GM13977 (cell line): ENCODE measurements around the gene CARD19.

Experiments
- DNase-seq: peaks from one replicate; pipeline ENCODE4 v3.0.0; 2012; ENCODE audit warnings: low spot score
- in situ Hi-C: fragments of 300-500 bp; cut with MboI; formaldehyde crosslinking; loops from one replicate; pipeline ENCODE4 v1.12.0; 2022; ENCODE audit warnings: low sequenced_read_pairs, low pct_unique_long_range_greater_than_20kb, mixed read lengths, inconsistent platforms; ENCODE audit not compliant: unreplicated experiment
- TF ChIP-seq, protein P1 (sequence below): IDR thresholded peaks from 2 replicates; pipeline ENCODE4 v1.5.1; 2012; ENCODE audit warnings: mild to moderate bottlenecking, control low read depth; ENCODE audit not compliant: insufficient read depth; ENCODE audit errors: extremely low read depth, missing control alignments

CARD19 gene, protein sequence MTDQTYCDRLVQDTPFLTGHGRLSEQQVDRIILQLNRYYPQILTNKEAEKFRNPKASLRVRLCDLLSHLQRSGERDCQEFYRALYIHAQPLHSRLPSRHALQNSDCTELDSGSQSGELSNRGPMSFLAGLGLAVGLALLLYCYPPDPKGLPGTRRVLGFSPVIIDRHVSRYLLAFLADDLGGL

DNA sequence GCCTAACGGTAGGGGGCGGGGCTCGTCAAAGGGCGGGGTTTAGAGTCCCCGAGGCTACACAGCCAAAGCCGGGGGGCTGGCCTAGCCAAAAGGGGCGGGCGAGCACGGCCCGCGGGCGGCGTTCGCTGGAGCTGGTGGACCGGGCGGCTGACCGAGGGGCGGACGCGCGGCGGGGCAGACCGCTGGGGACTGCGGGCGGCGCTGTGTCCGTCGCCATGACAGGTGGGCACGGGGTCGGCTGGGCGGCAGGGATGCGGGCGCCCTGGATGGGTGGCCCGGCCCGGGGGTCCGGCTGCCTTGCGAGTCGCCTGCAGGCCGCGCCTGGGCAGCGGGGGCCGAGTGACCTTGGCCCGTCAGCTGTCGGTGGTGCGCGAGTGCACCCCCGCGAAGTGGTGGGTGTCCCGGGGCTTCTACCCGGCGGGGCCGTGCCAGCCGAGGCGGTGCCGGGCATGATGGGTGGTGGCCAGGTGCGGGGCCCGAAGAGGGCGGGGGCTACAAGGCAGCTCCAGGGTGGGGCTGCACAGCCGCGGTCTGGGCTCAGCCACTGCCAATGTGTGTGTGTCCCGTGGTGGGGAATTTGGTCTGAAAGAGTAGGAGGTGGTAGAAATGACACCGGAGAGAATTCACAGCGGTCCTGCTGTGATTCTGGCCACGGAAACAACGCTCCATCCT, at the start of gene CARD19:
CARD19 (plus strand) TSS at position 87 of the 672 bp plus-strand sequence; CDS start at position 216, 129 bp downstream.
- in situ Hi-C loops: no loop called here
- DNase-seq: peak; percentile 50
- TF ChIP-seq, protein P1, sequence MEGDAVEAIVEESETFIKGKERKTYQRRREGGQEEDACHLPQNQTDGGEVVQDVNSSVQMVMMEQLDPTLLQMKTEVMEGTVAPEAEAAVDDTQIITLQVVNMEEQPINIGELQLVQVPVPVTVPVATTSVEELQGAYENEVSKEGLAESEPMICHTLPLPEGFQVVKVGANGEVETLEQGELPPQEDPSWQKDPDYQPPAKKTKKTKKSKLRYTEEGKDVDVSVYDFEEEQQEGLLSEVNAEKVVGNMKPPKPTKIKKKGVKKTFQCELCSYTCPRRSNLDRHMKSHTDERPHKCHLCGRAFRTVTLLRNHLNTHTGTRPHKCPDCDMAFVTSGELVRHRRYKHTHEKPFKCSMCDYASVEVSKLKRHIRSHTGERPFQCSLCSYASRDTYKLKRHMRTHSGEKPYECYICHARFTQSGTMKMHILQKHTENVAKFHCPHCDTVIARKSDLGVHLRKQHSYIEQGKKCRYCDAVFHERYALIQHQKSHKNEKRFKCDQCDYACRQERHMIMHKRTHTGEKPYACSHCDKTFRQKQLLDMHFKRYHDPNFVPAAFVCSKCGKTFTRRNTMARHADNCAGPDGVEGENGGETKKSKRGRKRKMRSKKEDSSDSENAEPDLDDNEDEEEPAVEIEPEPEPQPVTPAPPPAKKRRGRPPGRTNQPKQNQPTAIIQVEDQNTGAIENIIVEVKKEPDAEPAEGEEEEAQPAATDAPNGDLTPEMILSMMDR: no peak

DNA sequence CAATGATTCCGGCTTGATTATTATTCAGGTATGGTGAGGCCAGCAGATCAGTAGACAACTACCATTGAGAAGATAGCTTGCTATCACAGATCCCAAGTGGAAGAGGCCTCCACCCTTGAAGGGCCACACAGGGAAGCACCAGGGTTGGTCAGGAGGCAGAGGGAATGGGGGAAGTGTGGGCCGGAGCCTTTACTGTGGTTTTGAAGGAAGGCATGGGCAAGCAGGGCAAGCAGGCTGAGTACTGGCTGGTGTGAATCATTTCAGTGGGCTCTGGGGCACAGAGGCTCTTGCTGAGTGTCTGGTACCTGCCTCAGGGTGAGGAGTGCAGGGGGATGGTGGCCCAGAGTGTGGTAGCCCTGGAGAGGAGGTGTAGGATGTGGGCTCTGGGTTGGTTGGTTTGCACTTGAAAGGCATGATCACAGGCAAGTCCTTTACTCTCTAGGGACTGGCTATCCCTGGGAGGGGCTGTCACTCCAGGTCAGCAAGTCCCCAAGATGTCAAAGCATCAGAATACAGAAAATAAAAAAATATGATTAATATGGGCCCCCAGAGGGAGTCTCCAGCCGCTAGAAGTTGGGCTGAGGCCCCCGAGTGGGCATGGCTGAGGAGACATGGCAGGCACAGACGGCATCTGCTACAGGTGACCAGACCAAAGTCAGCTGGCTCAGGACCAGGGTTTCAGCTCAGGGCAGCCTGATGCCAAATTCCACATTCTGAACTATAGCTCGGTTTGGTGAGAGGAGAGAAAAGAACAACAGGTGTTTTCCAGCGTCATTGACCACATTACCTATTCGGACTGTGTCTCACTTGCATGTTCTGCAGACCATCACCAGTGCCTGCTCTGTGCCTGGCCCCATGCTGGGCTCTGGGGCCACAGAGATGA, 47.2 kb upstream of the CARD19 start:
- in situ Hi-C loops: no loop called here
- TF ChIP-seq, protein P1: no peak
- DNase-seq: no peak

DNA sequence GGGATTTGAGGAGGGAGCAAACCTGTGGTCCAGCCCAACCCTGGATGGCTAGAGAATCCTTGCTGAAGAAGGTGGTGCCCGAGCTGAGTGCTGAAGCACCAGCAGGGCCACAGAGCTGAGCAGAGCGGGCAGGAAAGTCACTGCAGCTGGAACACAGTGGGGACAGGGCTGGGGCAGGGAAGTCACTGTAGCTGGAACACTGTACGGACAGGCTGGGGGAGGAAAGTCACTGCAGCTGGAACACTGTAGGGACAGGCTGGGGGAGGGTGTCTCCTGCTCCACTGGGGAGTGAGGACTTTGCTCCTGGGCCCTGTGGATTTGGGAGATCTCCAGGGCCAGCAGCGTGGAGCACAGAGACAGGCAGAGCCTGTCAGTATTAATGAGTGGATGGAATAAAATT, 46.5 kb upstream of the CARD19 start:
- in situ Hi-C loops: no loop called here
- TF ChIP-seq, protein P1: no peak
- DNase-seq: no peak

DNA sequence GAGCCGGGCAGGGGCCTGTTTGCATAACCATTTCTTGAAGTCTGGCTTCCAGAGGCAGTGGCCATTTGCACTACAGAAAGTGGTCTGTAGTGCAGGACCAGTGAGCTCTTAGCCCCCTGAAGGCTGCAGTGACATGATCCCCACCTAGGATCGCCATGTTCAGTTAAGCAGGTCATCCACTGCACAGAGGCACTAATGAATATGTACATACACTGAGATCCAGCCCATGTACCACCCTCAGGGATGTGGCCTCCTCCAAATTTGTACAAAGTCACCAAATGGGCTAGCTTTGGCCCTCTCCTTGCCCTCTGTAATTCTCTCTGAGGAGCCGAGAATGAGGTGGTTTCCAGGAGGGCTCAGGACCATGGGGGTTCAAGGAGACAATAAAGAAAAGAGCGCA, 45.8 kb upstream of the CARD19 start:
- in situ Hi-C loops: no loop called here
- TF ChIP-seq, protein P1: no peak
- DNase-seq: no peak

DNA sequence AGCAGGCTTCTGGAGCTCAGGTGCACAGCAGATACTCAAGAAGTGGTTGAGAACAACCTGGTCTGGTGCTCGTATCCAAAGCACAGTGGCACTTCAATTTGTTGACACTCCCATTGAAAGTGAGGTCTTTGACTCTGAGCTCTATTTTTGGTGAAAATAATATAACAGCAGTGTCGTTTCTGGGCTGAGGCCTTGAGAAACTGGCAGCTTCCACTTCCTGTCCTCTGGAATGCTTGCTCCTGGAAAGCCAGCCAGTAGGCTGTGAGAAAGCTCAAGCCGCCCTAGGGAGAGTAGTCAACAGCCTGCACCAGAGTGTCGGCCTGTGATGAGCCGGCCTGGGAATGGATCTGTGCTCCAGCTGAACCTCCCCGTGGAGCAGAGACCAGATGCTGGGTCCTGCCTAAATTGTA, 44.3 kb upstream of the CARD19 start:
- TF ChIP-seq, protein P1: no peak
- in situ Hi-C loops: no loop called here
- no peak for DNase-seq

DNA sequence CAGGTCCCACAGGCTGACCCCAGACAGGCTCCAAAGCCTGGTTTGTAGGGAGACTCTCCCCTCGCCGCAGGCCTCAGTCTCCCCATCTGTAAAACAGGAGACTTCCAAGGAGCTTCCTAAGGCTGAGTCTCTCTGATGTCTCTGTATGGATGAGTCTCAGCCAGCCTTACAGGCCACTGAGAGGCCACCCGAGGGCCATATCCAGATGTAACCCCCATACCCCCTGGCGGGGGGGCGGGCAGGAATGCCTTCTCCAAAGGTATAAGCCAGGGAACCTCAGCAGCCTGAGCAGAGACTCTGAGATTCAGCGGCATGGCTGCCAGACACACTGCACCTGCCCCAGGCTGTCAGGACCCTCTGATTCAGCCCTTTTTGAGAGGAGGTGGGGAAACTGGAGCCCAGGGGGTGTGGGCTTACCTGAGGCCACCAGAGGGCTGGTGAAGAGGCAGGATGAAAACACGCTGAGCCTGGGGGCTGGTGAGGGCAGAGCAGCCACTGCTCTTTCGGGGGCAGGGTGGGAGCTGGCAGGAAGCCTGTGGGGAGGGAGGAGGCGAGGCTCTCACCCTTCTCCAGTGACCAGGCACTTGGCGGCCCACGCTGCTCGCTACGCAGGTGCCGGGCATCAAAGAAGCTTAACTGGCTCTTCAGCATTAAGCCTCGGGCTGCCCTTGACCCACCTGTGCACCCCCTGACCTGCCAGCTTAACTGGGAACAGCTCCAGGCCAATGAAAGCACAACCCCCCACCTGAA, 43.1 kb upstream of the CARD19 start:
- in situ Hi-C loops: no loop called here
- no peak for DNase-seq
- TF ChIP-seq, protein P1: no peak
